K562 (cell line): ENCODE results near the gene NUP85. TPM values are rescaled to one million over a fixed set of nuclear protein-coding genes. Genes with fewer than 3 reads are reported as not detected.

Experiments used
- ARID1B ChIP-seq: fragments of 450-650 bp; IDR thresholded peaks from 2 replicates; pipeline ENCODE4 v1.6.1; 2016; ENCODE audit warnings: antibody characterized with exemption, mild to moderate bottlenecking, inconsistent platforms
- CXXC5 ChIP-seq: fragments of 250-450 bp; sonication (Bioruptor Pico); IDR thresholded peaks from 2 replicates; pipeline ENCODE4 v1.8.0; 2022; ENCODE audit warnings: inconsistent platforms, mild to moderate bottlenecking, moderate library complexity
- DLX4 ChIP-seq: fragments of 250-450 bp; sonication (Bioruptor Pico); IDR thresholded peaks from 2 replicates; pipeline ENCODE4 v1.6.1; 2021; ENCODE audit warnings: mild to moderate bottlenecking
- DMBX1 ChIP-seq: fragments of 250-450 bp; sonication (Bioruptor Pico); IDR thresholded peaks from 2 replicates; pipeline ENCODE4 v1.8.0; 2022; ENCODE audit warnings: inconsistent platforms, mild to moderate bottlenecking, moderate library complexity, borderline replicate concordance
- EP400 ChIP-seq: fragments of 450-650 bp; IDR thresholded peaks from 2 replicates; pipeline ENCODE4 v1.6.1; 2017; ENCODE audit warnings: antibody characterized with exemption, mild to moderate bottlenecking, moderate library complexity
- PKNOX1 ChIP-seq: fragments of 450-650 bp; IDR thresholded peaks from 2 replicates; pipeline ENCODE4 v1.6.1; 2016
- SMARCA5 ChIP-seq: fragments of 450-650 bp; IDR thresholded peaks from 2 replicates; pipeline ENCODE4 v1.6.1; 2016
- YY1 ChIP-seq, 3 experiments: IDR thresholded peaks; 2 replicates each; pipeline ENCODE4 v1.6.1; 2011; ENCODE audit warnings: low read length in 2 of 3, mild to moderate bottlenecking in 2 of 3, moderate library complexity in 2 of 3, borderline replicate concordance in 1 of 3, control low read depth in 1 of 3, low read depth in 1 of 3; ENCODE audit not compliant: insufficient read depth in 3 of 3, insufficient replicate concordance in 2 of 3, control insufficient read depth in 1 of 3, insufficient read length in 1 of 3; ENCODE audit errors: extremely low read depth in 1 of 3
- ZFX ChIP-seq: sonication (generic); formaldehyde crosslinking; IDR thresholded peaks from 2 replicates; pipeline ENCODE4 v1.8.0; 2022; ENCODE audit warnings: mild to moderate bottlenecking, missing genetic modification reagents, moderate library complexity
- ZNF717 ChIP-seq: fragments of 250-450 bp; sonication (Bioruptor Pico); IDR thresholded peaks from 2 replicates; pipeline ENCODE4 v1.5.0; 2021
- polyA plus RNA-seq, 8 experiments: library from polyadenylated mRNA; depleted of rRNA in 4 of 8; stranded (reverse) in 5 of 8; unstranded in 3 of 8; fragments of >200 nt; fragmentation: Nextera tagmentation in 2 of 8; fragmentation: Illumina TruSeq in 1 of 8; extraction: Ambion mirVana in 2 of 8; extraction: Trizol in 1 of 8; gene quantifications; 2 replicates each; pipeline versions ENCODE4 v1.2.1 to v1.2.3, GENCODE V29; 2011 to 2014; ENCODE audit warnings: inconsistent platforms in 1 of 8, missing spikeins in 1 of 8
- total RNA-seq, 7 experiments: library from RNA; depleted of rRNA in 6 of 7; stranded (reverse); fragments of >200 nt in 6 of 7; fragmentation: Illumina TruSeq in 2 of 7; extraction: Trizol in 2 of 7; gene quantifications; 2 replicates each; pipeline versions ENCODE4 v1.2.1 to v1.2.3, GENCODE V29; 2011 to 2021; ENCODE audit warnings: low replicate concordance in 1 of 7
- TF ChIP-seq, protein P1 (sequence below): fragments of 450-650 bp; formaldehyde crosslinking; IDR thresholded peaks from 2 replicates; pipeline ENCODE4 v1.4.0; 2020; ENCODE audit warnings: mild to moderate bottlenecking, moderate library complexity
- TF ChIP-seq, protein P2 (sequence below): fragments of 250-450 bp; sonication (Bioruptor Pico); IDR thresholded peaks from 2 replicates; pipeline ENCODE4 v1.5.0; 2020; ENCODE audit warnings: mild to moderate bottlenecking
- TF ChIP-seq, protein P3 (sequence below): fragments of 450-650 bp; IDR thresholded peaks from 2 replicates; pipeline ENCODE4 v1.7.1; 2018; ENCODE audit warnings: mild to moderate bottlenecking, low read depth; ENCODE audit not compliant: partially characterized antibody
- TF ChIP-seq, protein P4 (sequence below): fragments of 450-650 bp; IDR thresholded peaks from 2 replicates; pipeline ENCODE4 v1.6.1; 2018; ENCODE audit not compliant: partially characterized antibody

Gene NUP85
- total and polyA plus RNA-seq, 9 of the 15 experiments (the other 6 are each of a cell fraction or from before 2014, with no cell fraction given): 50.2 to 177 (median 110) TPM

DNA sequence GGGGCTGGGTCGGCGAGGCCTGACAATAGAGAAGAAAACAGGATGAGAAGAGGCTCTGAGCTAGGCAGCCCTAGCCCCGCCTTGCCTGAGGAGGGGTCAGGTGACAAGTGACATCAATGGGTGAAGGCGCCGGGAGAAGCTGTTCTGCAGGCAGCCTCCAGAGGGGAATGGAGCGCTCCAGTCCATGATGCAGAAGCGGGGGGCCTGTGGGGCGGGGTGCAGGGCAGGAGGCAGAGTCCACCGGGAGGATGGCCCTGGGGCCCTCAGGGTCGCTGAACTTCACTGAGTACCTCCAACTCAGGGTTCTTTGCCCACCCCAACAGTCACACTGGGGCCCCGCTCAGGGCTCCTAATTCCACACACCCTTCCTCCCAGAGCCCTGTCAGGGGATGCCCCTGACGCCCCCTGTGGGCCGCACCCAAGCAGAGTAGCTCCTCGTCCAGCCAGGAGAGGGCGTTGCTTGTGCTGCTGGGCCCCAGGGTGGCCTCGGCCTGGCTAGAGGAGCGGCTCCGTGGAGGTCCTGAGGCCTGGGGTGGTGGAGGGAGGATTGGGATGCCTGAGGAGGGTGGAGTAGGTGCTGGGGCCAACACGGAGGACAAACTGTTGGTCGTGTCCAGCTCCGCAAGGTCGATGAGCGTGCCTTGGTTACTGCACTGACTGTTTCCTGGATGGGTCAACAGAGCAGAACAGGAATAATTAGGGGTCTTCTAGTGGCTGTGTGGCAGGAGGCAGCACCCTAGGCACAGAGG is 35.1 kb downstream of the NUP85 start (continued):
- TF ChIP-seq CXXC5 (peak; percentile 42; the same call in 1 of the 2 replicates), ZNF717 (no peak), DLX4 (CRISPR knock-in tag) (no peak), YY1 (IDR thresholded peaks at IDR 0.05; ENCODE audit: borderline replicate concordance in 1 of 3, control insufficient read depth in 1 of 3, extremely low read depth in 1 of 3, insufficient read depth in 3 of 3, insufficient read length in 1 of 3, insufficient replicate concordance in 2 of 3, low read depth in 1 of 3, low read length in 2 of 3) (peak in 1 of 3 experiments; percentile 32), DMBX1 (peak; percentile 17; the same call in 1 of the 2 replicates), ZFX (peak; percentile 66), ARID1B (0 out of 2 replicates have a peak, but pooled peaks have one; percentile 49), EP400 (peak; percentile 64), PKNOX1 (peak; percentile 66; the same call in 1 of the 2 replicates), SMARCA5 (peak; percentile 63; the same call in 1 of the 2 replicates)
- TF ChIP-seq, protein P1, sequence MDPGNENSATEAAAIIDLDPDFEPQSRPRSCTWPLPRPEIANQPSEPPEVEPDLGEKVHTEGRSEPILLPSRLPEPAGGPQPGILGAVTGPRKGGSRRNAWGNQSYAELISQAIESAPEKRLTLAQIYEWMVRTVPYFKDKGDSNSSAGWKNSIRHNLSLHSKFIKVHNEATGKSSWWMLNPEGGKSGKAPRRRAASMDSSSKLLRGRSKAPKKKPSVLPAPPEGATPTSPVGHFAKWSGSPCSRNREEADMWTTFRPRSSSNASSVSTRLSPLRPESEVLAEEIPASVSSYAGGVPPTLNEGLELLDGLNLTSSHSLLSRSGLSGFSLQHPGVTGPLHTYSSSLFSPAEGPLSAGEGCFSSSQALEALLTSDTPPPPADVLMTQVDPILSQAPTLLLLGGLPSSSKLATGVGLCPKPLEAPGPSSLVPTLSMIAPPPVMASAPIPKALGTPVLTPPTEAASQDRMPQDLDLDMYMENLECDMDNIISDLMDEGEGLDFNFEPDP (CRISPR knock-in tag): no peak
- TF ChIP-seq, protein P2, sequence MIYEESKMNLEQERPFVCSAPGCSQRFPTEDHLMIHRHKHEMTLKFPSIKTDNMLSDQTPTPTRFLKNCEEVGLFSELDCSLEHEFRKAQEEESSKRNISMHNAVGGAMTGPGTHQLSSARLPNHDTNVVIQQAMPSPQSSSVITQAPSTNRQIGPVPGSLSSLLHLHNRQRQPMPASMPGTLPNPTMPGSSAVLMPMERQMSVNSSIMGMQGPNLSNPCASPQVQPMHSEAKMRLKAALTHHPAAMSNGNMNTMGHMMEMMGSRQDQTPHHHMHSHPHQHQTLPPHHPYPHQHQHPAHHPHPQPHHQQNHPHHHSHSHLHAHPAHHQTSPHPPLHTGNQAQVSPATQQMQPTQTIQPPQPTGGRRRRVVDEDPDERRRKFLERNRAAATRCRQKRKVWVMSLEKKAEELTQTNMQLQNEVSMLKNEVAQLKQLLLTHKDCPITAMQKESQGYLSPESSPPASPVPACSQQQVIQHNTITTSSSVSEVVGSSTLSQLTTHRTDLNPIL (CRISPR knock-in tag): no peak
- TF ChIP-seq, protein P3, sequence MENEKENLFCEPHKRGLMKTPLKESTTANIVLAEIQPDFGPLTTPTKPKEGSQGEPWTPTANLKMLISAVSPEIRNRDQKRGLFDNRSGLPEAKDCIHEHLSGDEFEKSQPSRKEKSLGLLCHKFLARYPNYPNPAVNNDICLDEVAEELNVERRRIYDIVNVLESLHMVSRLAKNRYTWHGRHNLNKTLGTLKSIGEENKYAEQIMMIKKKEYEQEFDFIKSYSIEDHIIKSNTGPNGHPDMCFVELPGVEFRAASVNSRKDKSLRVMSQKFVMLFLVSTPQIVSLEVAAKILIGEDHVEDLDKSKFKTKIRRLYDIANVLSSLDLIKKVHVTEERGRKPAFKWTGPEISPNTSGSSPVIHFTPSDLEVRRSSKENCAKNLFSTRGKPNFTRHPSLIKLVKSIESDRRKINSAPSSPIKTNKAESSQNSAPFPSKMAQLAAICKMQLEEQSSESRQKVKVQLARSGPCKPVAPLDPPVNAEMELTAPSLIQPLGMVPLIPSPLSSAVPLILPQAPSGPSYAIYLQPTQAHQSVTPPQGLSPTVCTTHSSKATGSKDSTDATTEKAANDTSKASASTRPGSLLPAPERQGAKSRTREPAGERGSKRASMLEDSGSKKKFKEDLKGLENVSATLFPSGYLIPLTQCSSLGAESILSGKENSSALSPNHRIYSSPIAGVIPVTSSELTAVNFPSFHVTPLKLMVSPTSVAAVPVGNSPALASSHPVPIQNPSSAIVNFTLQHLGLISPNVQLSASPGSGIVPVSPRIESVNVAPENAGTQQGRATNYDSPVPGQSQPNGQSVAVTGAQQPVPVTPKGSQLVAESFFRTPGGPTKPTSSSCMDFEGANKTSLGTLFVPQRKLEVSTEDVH: peak; percentile 64
- TF ChIP-seq, protein P4, sequence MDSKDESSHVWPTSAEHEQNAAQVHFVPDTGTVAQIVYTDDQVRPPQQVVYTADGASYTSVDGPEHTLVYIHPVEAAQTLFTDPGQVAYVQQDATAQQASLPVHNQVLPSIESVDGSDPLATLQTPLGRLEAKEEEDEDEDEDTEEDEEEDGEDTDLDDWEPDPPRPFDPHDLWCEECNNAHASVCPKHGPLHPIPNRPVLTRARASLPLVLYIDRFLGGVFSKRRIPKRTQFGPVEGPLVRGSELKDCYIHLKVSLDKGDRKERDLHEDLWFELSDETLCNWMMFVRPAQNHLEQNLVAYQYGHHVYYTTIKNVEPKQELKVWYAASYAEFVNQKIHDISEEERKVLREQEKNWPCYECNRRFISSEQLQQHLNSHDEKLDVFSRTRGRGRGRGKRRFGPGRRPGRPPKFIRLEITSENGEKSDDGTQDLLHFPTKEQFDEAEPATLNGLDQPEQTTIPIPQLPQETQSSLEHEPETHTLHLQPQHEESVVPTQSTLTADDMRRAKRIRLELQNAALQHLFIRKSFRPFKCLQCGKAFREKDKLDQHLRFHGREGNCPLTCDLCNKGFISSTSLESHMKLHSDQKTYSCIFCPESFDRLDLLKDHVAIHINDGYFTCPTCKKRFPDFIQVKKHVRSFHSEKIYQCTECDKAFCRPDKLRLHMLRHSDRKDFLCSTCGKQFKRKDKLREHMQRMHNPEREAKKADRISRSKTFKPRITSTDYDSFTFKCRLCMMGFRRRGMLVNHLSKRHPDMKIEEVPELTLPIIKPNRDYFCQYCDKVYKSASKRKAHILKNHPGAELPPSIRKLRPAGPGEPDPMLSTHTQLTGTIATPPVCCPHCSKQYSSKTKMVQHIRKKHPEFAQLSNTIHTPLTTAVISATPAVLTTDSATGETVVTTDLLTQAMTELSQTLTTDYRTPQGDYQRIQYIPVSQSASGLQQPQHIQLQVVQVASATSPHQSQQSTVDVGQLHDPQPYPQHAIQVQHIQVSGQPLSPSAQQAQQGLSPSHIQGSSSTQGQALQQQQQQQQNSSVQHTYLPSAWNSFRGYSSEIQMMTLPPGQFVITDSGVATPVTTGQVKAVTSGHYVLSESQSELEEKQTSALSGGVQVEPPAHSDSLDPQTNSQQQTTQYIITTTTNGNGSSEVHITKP: peak; percentile 73
